ENCODE data around the gene STXBP3. TPM values are rescaled to one million over a fixed set of nuclear protein-coding genes. Genes with fewer than 3 reads are reported as not detected.
"Not testable (repeated sequence)": the region's sequence is repeated elsewhere in the genome, so short reads cannot be mapped to it uniquely, and the experiment has no call there.

The STXBP3 gene
- polyA plus RNA-seq, 1 donor from 2014 or later, result 29.6 TPM

GRCh38 chr1:108779455-108779854 lies 33.0 kb downstream of the STXBP3 start:
- Histone ChIP-seq H3K4me2 (ENCODE audit: low read length) (no peak overlapping the region), H3K4me3 (ENCODE audit: low read length) (no peak overlapping the region), H3K9ac (ENCODE audit: low read length) (no peak overlapping the region), H4K20me1 (ENCODE audit: insufficient read depth) (no peaks in the 10 kb centered on the region), H3K9me2 (ENCODE audit: insufficient read depth, low read length) (no peaks in the 10 kb centered on the region), H3K27ac (ENCODE audit: low read length) (no peak overlapping the region), H3K27me3 (ENCODE audit: insufficient read depth, low read depth, low read length) (no peaks in the 10 kb centered on the region), H2AFZ (ENCODE audit: low read depth, low read length) (no peak overlapping the region), H3K36me3 (ENCODE audit: insufficient read depth, low read length) (peaks cover 4% of the 10 kb centered on the region), H3F3A (ENCODE audit: insufficient read depth, low read length, poor library complexity, severe bottlenecking) (no peaks in the 10 kb centered on the region), H3K9me3 (ENCODE audit: low read length) (no peaks in the 10 kb centered on the region), H3K79me2 (replicated peaks; ENCODE audit: insufficient read depth, low read length) (no peaks in the 10 kb centered on the region)
- TF ChIP-seq EP300 (conservative IDR thresholded peaks at IDR 0.05; ENCODE audit: poor library complexity, severe bottlenecking), result no peak
- no peak for TF ChIP-seq TAF1 (IDR thresholded peaks at IDR 0.05; ENCODE audit: low read depth)
- TF ChIP-seq CTCF (IDR thresholded peaks at IDR 0.05; ENCODE audit: poor library complexity, severe bottlenecking), result no peak
- no peak for TF ChIP-seq EZH2 (IDR thresholded peaks at IDR 0.05; ENCODE audit: borderline replicate concordance, insufficient read depth, low read length, poor library complexity, severe bottlenecking)
- TF ChIP-seq RAD21 (conservative IDR thresholded peaks at IDR 0.05), result no peak
- no peak for TF ChIP-seq SMC3 (conservative IDR thresholded peaks at IDR 0.05; ENCODE audit: poor library complexity)
- TF ChIP-seq MXI1 (conservative IDR thresholded peaks at IDR 0.05; ENCODE audit: poor library complexity, severe bottlenecking), result no peak
- no peak for TF ChIP-seq REST (IDR thresholded peaks at IDR 0.05; ENCODE audit: borderline replicate concordance)
- no peak for TF ChIP-seq POLR2AphosphoS5 (IDR thresholded peaks at IDR 0.05)

GRCh38 chr1:108780937-108781574 lies 34.6 kb downstream of the STXBP3 start:
- peaks cover 4% of the 10 kb centered on the region for H3K36me3 ChIP-seq (ENCODE audit: insufficient read depth, low read length)
- TF ChIP-seq EP300 (conservative IDR thresholded peaks at IDR 0.05; ENCODE audit: poor library complexity, severe bottlenecking) (no peak), CTCF (IDR thresholded peaks at IDR 0.05; ENCODE audit: poor library complexity, severe bottlenecking) (no peak), EZH2 (IDR thresholded peaks at IDR 0.05; ENCODE audit: borderline replicate concordance, insufficient read depth, low read length, poor library complexity, severe bottlenecking) (no peak), TAF1 (IDR thresholded peaks at IDR 0.05; ENCODE audit: low read depth) (no peak), POLR2AphosphoS5 (IDR thresholded peaks at IDR 0.05) (no peak), SMC3 (conservative IDR thresholded peaks at IDR 0.05; ENCODE audit: poor library complexity) (no peak), REST (IDR thresholded peaks at IDR 0.05; ENCODE audit: borderline replicate concordance) (no peak), MXI1 (conservative IDR thresholded peaks at IDR 0.05; ENCODE audit: poor library complexity, severe bottlenecking) (no peak), RAD21 (conservative IDR thresholded peaks at IDR 0.05) (no peak)

GRCh38 chr1:108781575-108781944 lies 35.1 kb downstream of the STXBP3 start:
- not testable (repeated sequence) for H3K9me3 ChIP-seq (ENCODE audit: low read length); H3K4me2 ChIP-seq (ENCODE audit: low read length); H3K36me3 ChIP-seq (ENCODE audit: insufficient read depth, low read length); H3K27me3 ChIP-seq (ENCODE audit: insufficient read depth, low read depth, low read length); H3K9ac ChIP-seq (ENCODE audit: low read length); H3K9me2 ChIP-seq (ENCODE audit: insufficient read depth, low read length); H2AFZ ChIP-seq (ENCODE audit: low read depth, low read length); H4K20me1 ChIP-seq (ENCODE audit: insufficient read depth); H3K4me3 ChIP-seq (ENCODE audit: low read length); H3K79me2 ChIP-seq (replicated peaks; ENCODE audit: insufficient read depth, low read length); H3F3A ChIP-seq (ENCODE audit: insufficient read depth, low read length, poor library complexity, severe bottlenecking); H3K27ac ChIP-seq (ENCODE audit: low read length)

More at GRCh38 chr1:108780937-108781574, 34.6 kb downstream of the STXBP3 start:
- H3K79me2 ChIP-seq (replicated peaks; ENCODE audit: insufficient read depth, low read length), result no peaks in the 10 kb centered on the region
- no peak overlapping the region for H3K9ac ChIP-seq (ENCODE audit: low read length)
- H3K27me3 ChIP-seq (ENCODE audit: insufficient read depth, low read depth, low read length), result no peaks in the 10 kb centered on the region
- peaks cover 4% of the 10 kb centered on the region for H3K9me3 ChIP-seq (ENCODE audit: low read length)
- no peaks in the 10 kb centered on the region for H3F3A ChIP-seq (ENCODE audit: insufficient read depth, low read length, poor library complexity, severe bottlenecking)
- H3K4me2 ChIP-seq (ENCODE audit: low read length), result no peak overlapping the region
- no peak overlapping the region for H3K27ac ChIP-seq (ENCODE audit: low read length)
- no peaks in the 10 kb centered on the region for H4K20me1 ChIP-seq (ENCODE audit: insufficient read depth)
- no peak overlapping the region for H2AFZ ChIP-seq (ENCODE audit: low read depth, low read length)
- H3K4me3 ChIP-seq (ENCODE audit: low read length), result no peak overlapping the region
- no peaks in the 10 kb centered on the region for H3K9me2 ChIP-seq (ENCODE audit: insufficient read depth, low read length)

Measured in neural cell (in vitro differentiated cells).